GM12878 (cell line): ENCODE results near the gene TMEM272. TPM values are rescaled to one million over a fixed set of nuclear protein-coding genes. Genes with fewer than 3 reads are reported as not detected.

Source experiments
- ATAC-seq: fragments of 200-7000 bp; cut with Tn5 transposase; 3 replicates; pipeline ENCODE4 v1.9.1; 2020; ENCODE audit warnings: mild to moderate bottlenecking, moderate library complexity
- BruUV-seq: library from RNA; stranded (reverse); fragments of 400-500 nt; replicated peaks from 2 replicates; lab custom pipeline; 2021; lab: Mats Ljungman, UMichigan
- CTCF ChIA-PET: fragments of 300-600 bp; sonication (Branson Sonifier 250); formaldehyde crosslinking; extraction: SDS; loops from one replicate; lab custom pipeline; 2021; ENCODE audit warnings: inconsistent platforms; lab: Yijun Ruan, JAX
- POLR2A ChIA-PET: fragments of 350-600 bp; formaldehyde crosslinking; extraction: SDS; loops from one replicate; lab custom pipeline; 2021; ENCODE audit warnings: inconsistent platforms; lab: Charles Lee
- RAD21 ChIA-PET: fragments of 300-600 bp; sonication (Branson Sonifier 250); formaldehyde crosslinking; loops from one replicate; lab custom pipeline; 2023; ENCODE audit warnings: antibody characterized with exemption; ENCODE audit not compliant: unreplicated experiment; lab: Charles Lee
- SMC1A ChIA-PET: fragments of 300-600 bp; sonication (Branson Sonifier 250); formaldehyde crosslinking; loops from one replicate; lab custom pipeline; 2023; ENCODE audit not compliant: unreplicated experiment, uncharacterized antibody; lab: Charles Lee
- DNase-seq: peaks from one replicate; pipeline ENCODE4 v3.0.0-alpha.2; 2011; ENCODE audit warnings: low read depth, low spot score
- FAIRE-seq: peaks from 3 replicates; lab custom pipeline; 2011; peaks lifted over from hg19 to GRCh38; lab: Jason Lieb, UNC
- H2AFZ ChIP-seq: 2 replicates; pipeline ENCODE4 v1.6.0; 2011; ENCODE audit warnings: low read depth, low read length, control low read depth; ENCODE audit not compliant: control insufficient read depth
- H3K27ac ChIP-seq: 2 replicates; pipeline ENCODE4 v1.5.1; 2011; ENCODE audit warnings: control low read depth; ENCODE audit not compliant: control insufficient read depth, insufficient read depth
- H3K27me3 ChIP-seq, 2 experiments: replicated peaks in 1 of 2; 2 replicates each; pipeline versions ENCODE4 v1.6.0 to v1.6.1; 2011; ENCODE audit warnings: low read length in 1 of 2; ENCODE audit not compliant: control insufficient read depth in 2 of 2, insufficient read depth in 2 of 2
- H3K36me3 ChIP-seq, 2 experiments: 2 replicates each; pipeline ENCODE4 v1.5.1; 2011; ENCODE audit warnings: low read length in 1 of 2; ENCODE audit not compliant: control insufficient read depth in 2 of 2, insufficient read depth in 2 of 2
- H3K4me1 ChIP-seq: 2 replicates; pipeline ENCODE4 v1.6.1; 2011; ENCODE audit warnings: mild to moderate bottlenecking, low read length, moderate library complexity, mixed read lengths; ENCODE audit not compliant: control insufficient read depth, insufficient read depth
- H3K4me2 ChIP-seq: 2 replicates; pipeline ENCODE4 v1.6.0; 2011; ENCODE audit warnings: control low read depth; ENCODE audit not compliant: control insufficient read depth, insufficient read depth
- H3K4me3 ChIP-seq: fragments of 200-600 bp; sonication (generic); 2 replicates; pipeline ENCODE4 v1.5.1; 2016
- H3K79me2 ChIP-seq: 2 replicates; pipeline ENCODE4 v1.6.0; 2011; ENCODE audit warnings: low read length; ENCODE audit not compliant: control insufficient read depth, insufficient read depth
- H3K9ac ChIP-seq: 2 replicates; pipeline ENCODE4 v1.8.0; 2011; ENCODE audit warnings: low read length, control low read depth, mixed read lengths; ENCODE audit not compliant: control insufficient read depth, insufficient read depth
- H3K9me3 ChIP-seq: replicated peaks from 3 replicates; pipeline ENCODE4 v1.5.1; 2011; ENCODE audit warnings: mild to moderate bottlenecking, low read length; ENCODE audit not compliant: control insufficient read depth, insufficient read depth
- H4K20me1 ChIP-seq: 2 replicates; pipeline ENCODE4 v1.6.0; 2011; ENCODE audit not compliant: control insufficient read depth, insufficient read depth
- BMI1 ChIP-seq: fragments of 450-650 bp; IDR thresholded peaks from 2 replicates; pipeline ENCODE4 v1.6.1; 2016; ENCODE audit warnings: mild to moderate bottlenecking, moderate library complexity, borderline replicate concordance
- FOXK2 ChIP-seq: fragments of 450-650 bp; IDR thresholded peaks from 2 replicates; pipeline ENCODE4 v1.6.1; 2017; ENCODE audit warnings: mild to moderate bottlenecking, moderate library complexity
- NR2C1 ChIP-seq: fragments of 450-650 bp; IDR thresholded peaks from 2 replicates; pipeline ENCODE4 v1.6.1; 2017; ENCODE audit warnings: antibody characterized with exemption, mild to moderate bottlenecking, moderate library complexity
- NRF1 ChIP-seq: conservative IDR thresholded peaks from 2 replicates; pipeline ENCODE4 v1.6.1; 2011; ENCODE audit warnings: mild to moderate bottlenecking, low read depth, low read length, improper control_type of control experiment
- PKNOX1 ChIP-seq: fragments of 450-650 bp; IDR thresholded peaks from 2 replicates; pipeline ENCODE4 v1.6.1; 2016; ENCODE audit warnings: mild to moderate bottlenecking
- POU2F2 ChIP-seq: IDR thresholded peaks from 3 replicates; pipeline ENCODE4 v1.6.1; 2011; ENCODE audit warnings: low read depth, mild to moderate bottlenecking, low read length, borderline replicate concordance
- REST ChIP-seq: IDR thresholded peaks from 2 replicates; pipeline ENCODE4 v1.6.1; 2012; ENCODE audit warnings: mild to moderate bottlenecking, low read depth, low read length
- WGBS: methylation state at CpG from one replicate; pipeline ENCODE4 v1.1.6; 2016; ENCODE audit warnings: low lambda C conversion rate; ENCODE audit not compliant: insufficient replicate concordance, insufficient coverage; ENCODE audit errors: missing lambda C conversion rate; 5-methylcytosine and 5-hydroxymethylcytosine counted together
- in situ Hi-C: fragments of 300-500 bp; cut with MboI; formaldehyde crosslinking; loops from 9 replicates; pipeline ENCODE4 v1.14.3; 2018; ENCODE audit warnings: mixed read lengths
- intact Hi-C: fragments of 100-400 bp; cut with micrococcal nuclease; formaldehyde crosslinking; loops from one replicate; pipeline ENCODE4 v1.14.2; 2022; ENCODE audit not compliant: unreplicated experiment
- polyA plus RNA-seq, 11 experiments: library from polyadenylated mRNA; depleted of rRNA in 4 of 11; unstranded in 6 of 11; stranded (reverse) in 5 of 11; fragments of >200 nt; fragmentation: Nextera tagmentation in 4 of 11; fragmentation: Illumina TruSeq in 1 of 11; extraction: Ambion mirVana in 4 of 11; extraction: Trizol in 1 of 11; gene quantifications; 1 replicate in 1 of 11; 2 replicates in 10 of 11; pipeline versions ENCODE4 v1.2.1 to v1.2.3, GENCODE V29; 2011 to 2016; ENCODE audit warnings: inconsistent platforms in 2 of 11, missing spikeins in 2 of 11, low read depth in 1 of 11
- total RNA-seq, 4 experiments: library from RNA; depleted of rRNA in 3 of 4; stranded (reverse); fragments of >200 nt in 3 of 4; fragmentation: Illumina TruSeq in 1 of 4; extraction: Trizol in 1 of 4; gene quantifications; 2 replicates each; pipeline versions ENCODE4 v1.2.1 to v1.2.3, GENCODE V29; 2013 to 2021
- TF ChIP-seq, protein P1 (sequence below): fragments of 150-350 bp; IDR thresholded peaks from 2 replicates; pipeline ENCODE4 v1.6.1; 2016; ENCODE audit warnings: low read depth, low read length
- TF ChIP-seq, protein P2 (sequence below): fragments of 450-650 bp; IDR thresholded peaks from 2 replicates; pipeline ENCODE4 v1.6.1; 2017; ENCODE audit warnings: mild to moderate bottlenecking
- TF ChIP-seq, protein P3 (sequence below): IDR thresholded peaks from 2 replicates; pipeline ENCODE4 v1.6.1; 2011; ENCODE audit warnings: borderline replicate concordance, low read depth, mild to moderate bottlenecking, moderate library complexity, mixed read lengths, low read length; ENCODE audit not compliant: insufficient read depth; ENCODE audit errors: extremely low read length

TMEM272 gene
- total and polyA plus RNA-seq, 10 of the 15 experiments (the other 5 are each of a cell fraction or from before 2014, with no cell fraction given), result 0.01 to 0.04 TPM; not detected in 8

DNA sequence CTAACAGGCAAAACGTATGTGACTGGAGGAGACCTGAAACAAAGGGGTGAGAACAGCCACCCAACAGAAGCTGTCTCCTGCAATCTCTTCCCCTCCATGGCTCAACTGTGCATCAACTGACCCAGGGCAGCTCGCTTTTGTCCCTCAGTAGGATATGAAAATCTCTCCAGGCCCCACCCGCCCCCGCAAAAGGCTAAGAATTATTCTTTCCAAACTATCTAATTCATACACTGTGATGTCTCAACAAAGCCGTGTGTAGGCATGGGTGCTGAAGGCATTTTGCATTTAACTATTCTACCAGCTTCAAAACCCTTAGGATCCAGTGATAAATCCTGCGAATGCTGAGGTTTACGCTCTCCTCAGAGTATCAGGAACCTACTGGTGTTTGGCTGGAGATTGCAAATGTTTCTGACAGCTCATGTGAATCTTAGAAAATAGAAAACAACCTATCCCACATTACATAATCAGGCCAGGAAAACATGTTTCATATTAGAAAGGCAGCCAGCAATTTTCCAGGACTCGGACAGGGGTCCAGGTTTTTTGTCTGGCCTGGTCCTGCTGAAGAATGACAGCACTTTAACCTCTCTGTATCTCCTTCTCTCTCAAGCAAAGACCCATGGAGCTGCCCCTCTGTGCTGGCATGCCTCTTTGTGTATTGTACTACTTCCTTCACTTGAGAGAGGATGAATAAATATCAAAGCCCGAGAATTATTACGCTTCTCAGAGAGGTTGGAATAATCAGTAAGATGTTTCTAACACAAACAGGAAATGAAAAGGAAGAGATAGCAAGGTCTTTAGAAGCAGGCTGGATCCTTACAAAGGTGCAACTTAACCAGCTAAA, 58.3 kb downstream of the TMEM272 start:
- Histone ChIP-seq H3K79me2 (no peaks in the 10 kb centered on the region), H3K27ac (no peak overlapping the region), H3K9ac (no peak overlapping the region), H4K20me1 (no peaks in the 10 kb centered on the region), H3K9me3 (no peaks in the 10 kb centered on the region), H3K36me3 (no peaks in the 10 kb centered on the region), H3K4me3 (no peak overlapping the region), H3K4me1 (peaks cover 1% of the 10 kb centered on the region; the same call in 1 of the 2 replicates), H3K27me3 (no peaks in the 10 kb centered on the region), H2AFZ (no peak overlapping the region), H3K4me2 (no peak overlapping the region)
- FAIRE-seq (no peak), DNase-seq (no peak), ATAC-seq (no peak)
- RAD21 ChIA-PET, result interaction anchor here (0.6 kb wide), 1 partner anchor 14 kb away, joined by 3 read pairs; no protein-coding TSS in a partner anchor
- SMC1A ChIA-PET, result interaction anchor here (0.9 to 1.4 kb wide), 3 partner anchors 9 to 333 kb away, joined by 3 to 4 read pairs (median 3); no protein-coding TSS in a partner anchor
- POLR2A ChIA-PET, result interaction anchor here (1.3 kb wide), 1 partner anchor 8 kb away, joined by 3 read pairs; no protein-coding TSS in a partner anchor
- in situ Hi-C loops, result no loop called here
- no TSS peak for BruUV-seq
- 87% methylated on average over 10 of the region's 10 CpGs for WGBS
- intact Hi-C loops, result no loop called here
- CTCF ChIA-PET, result interaction anchor here (1.2 to 2.0 kb wide), 4 partner anchors 11 to 500 kb away, joined by 3 to 11 read pairs (median 6); no protein-coding TSS in a partner anchor
- TF ChIP-seq NRF1 (no peak), REST (no peak), PKNOX1 (no peak), BMI1 (no peak), POU2F2 (no peak), FOXK2 (no peak), NR2C1 (no peak)
- TF ChIP-seq, protein P1, sequence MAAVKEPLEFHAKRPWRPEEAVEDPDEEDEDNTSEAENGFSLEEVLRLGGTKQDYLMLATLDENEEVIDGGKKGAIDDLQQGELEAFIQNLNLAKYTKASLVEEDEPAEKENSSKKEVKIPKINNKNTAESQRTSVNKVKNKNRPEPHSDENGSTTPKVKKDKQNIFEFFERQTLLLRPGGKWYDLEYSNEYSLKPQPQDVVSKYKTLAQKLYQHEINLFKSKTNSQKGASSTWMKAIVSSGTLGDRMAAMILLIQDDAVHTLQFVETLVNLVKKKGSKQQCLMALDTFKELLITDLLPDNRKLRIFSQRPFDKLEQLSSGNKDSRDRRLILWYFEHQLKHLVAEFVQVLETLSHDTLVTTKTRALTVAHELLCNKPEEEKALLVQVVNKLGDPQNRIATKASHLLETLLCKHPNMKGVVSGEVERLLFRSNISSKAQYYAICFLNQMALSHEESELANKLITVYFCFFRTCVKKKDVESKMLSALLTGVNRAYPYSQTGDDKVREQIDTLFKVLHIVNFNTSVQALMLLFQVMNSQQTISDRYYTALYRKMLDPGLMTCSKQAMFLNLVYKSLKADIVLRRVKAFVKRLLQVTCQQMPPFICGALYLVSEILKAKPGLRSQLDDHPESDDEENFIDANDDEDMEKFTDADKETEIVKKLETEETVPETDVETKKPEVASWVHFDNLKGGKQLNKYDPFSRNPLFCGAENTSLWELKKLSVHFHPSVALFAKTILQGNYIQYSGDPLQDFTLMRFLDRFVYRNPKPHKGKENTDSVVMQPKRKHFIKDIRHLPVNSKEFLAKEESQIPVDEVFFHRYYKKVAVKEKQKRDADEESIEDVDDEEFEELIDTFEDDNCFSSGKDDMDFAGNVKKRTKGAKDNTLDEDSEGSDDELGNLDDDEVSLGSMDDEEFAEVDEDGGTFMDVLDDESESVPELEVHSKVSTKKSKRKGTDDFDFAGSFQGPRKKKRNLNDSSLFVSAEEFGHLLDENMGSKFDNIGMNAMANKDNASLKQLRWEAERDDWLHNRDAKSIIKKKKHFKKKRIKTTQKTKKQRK, result no peak
- TF ChIP-seq, protein P2, sequence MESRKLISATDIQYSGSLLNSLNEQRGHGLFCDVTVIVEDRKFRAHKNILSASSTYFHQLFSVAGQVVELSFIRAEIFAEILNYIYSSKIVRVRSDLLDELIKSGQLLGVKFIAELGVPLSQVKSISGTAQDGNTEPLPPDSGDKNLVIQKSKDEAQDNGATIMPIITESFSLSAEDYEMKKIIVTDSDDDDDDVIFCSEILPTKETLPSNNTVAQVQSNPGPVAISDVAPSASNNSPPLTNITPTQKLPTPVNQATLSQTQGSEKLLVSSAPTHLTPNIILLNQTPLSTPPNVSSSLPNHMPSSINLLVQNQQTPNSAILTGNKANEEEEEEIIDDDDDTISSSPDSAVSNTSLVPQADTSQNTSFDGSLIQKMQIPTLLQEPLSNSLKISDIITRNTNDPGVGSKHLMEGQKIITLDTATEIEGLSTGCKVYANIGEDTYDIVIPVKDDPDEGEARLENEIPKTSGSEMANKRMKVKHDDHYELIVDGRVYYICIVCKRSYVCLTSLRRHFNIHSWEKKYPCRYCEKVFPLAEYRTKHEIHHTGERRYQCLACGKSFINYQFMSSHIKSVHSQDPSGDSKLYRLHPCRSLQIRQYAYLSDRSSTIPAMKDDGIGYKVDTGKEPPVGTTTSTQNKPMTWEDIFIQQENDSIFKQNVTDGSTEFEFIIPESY, result no peak
- TF ChIP-seq, protein P3, sequence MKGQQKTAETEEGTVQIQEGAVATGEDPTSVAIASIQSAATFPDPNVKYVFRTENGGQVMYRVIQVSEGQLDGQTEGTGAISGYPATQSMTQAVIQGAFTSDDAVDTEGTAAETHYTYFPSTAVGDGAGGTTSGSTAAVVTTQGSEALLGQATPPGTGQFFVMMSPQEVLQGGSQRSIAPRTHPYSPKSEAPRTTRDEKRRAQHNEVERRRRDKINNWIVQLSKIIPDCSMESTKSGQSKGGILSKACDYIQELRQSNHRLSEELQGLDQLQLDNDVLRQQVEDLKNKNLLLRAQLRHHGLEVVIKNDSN, result no peak
